Thyroid gland (tissue), 4 donors: ENCODE measurements around the gene SLC44A1.

Experiments
- POLR2A ChIP-seq, 2 donors: fragments of 450-650 bp; IDR thresholded peaks; one replicate each; pipeline ENCODE4 v1.6.1; 2017; ENCODE audit warnings: antibody characterized with exemption in 2 of 2, mild to moderate bottlenecking in 2 of 2, moderate library complexity in 1 of 2
- TF ChIP-seq, protein P1 (sequence below), 6 experiments: fragments of 200-600 bp in 3 of 6; fragments of 450-650 bp in 3 of 6; sonication (generic) in 3 of 6; IDR thresholded peaks; one replicate each; pipeline ENCODE4 v1.5.1; 2016 to 2019; ENCODE audit warnings: antibody characterized with exemption in 6 of 6, mild to moderate bottlenecking in 2 of 6, inconsistent platforms in 1 of 6, moderate library complexity in 1 of 6

DNA sequence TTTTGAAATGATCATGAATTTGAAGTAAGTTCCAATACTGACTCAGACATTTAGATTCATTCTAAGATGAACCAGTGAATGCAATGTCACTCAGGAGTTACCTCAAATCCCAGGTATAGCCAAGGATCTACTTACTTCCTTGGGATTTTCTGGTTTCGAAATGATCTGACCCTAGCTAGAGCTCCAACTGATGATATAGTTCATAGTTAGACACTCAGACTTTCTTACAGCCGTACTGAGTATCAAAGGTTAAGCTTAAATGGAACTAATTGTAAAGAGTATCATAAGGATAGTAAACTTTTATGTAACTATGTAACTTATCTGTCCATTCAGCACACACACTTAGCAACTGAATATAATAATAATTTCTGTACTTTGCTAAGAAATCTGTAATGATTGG lies 119.4 kb downstream of the SLC44A1 start:
- TF ChIP-seq, protein P1, sequence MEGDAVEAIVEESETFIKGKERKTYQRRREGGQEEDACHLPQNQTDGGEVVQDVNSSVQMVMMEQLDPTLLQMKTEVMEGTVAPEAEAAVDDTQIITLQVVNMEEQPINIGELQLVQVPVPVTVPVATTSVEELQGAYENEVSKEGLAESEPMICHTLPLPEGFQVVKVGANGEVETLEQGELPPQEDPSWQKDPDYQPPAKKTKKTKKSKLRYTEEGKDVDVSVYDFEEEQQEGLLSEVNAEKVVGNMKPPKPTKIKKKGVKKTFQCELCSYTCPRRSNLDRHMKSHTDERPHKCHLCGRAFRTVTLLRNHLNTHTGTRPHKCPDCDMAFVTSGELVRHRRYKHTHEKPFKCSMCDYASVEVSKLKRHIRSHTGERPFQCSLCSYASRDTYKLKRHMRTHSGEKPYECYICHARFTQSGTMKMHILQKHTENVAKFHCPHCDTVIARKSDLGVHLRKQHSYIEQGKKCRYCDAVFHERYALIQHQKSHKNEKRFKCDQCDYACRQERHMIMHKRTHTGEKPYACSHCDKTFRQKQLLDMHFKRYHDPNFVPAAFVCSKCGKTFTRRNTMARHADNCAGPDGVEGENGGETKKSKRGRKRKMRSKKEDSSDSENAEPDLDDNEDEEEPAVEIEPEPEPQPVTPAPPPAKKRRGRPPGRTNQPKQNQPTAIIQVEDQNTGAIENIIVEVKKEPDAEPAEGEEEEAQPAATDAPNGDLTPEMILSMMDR (IDR thresholded peaks at IDR 0.05), result no peak
- no peak for TF ChIP-seq POLR2A (IDR thresholded peaks at IDR 0.05)
